Forelimb muscle (tissue), 1 donor: Measurements from ENCODE around the gene PRCD. TPM values are rescaled to one million over a fixed set of nuclear protein-coding genes. Genes with fewer than 3 reads are reported as not detected.
"Not testable (repeated sequence)": the region's sequence is repeated elsewhere in the genome, so short reads cannot be mapped to it uniquely, and the experiment has no call there.

Source experiments
- DNase-seq: peaks from one replicate; pipeline ENCODE4 v3.0.0-alpha.2; 2013; ENCODE audit warnings: low read depth
- polyA plus RNA-seq: library from polyadenylated mRNA; unstranded; fragments of 120-200 nt; gene quantifications from one replicate; pipeline ENCODE4 v1.2.1, GENCODE V29; 2013; ENCODE audit not compliant: insufficient read length

PRCD gene
- polyA plus RNA-seq, 1 donor, result 4.8 TPM

- DNase-seq, result no peak
Observed at GRCh38 chr17:76527430-76528111, 12.3 kb upstream of the PRCD start.

- DNase-seq, result no peak
Observed at GRCh38 chr17:76528156-76528527, 11.7 kb upstream of the PRCD start.

GRCh38 chr17:76528528-76529223, 11.2 kb upstream of the PRCD start:
- DNase-seq, result no peak

GRCh38 chr17:76529224-76530094, 10.4 kb upstream of the PRCD start:
- peak; percentile 73 for DNase-seq

- DNase-seq, result no peak
Observed at GRCh38 chr17:76530095-76530723, 9.6 kb upstream of the PRCD start.

GRCh38 chr17:76530811-76531485, 8.9 kb upstream of the PRCD start:
- no peak for DNase-seq

- DNase-seq, result no peak
Observed at GRCh38 chr17:76531486-76532038, 8.3 kb upstream of the PRCD start.

GRCh38 chr17:76532072-76532651, 7.7 kb upstream of the PRCD start:
- no peak for DNase-seq

GRCh38 chr17:76533640-76534359, 6.0 kb upstream of the PRCD start:
- DNase-seq, result not testable (repeated sequence)

- no peak for DNase-seq
Observed at GRCh38 chr17:76534831-76535732, 4.8 kb upstream of the PRCD start.

GRCh38 chr17:76535788-76536510, 3.9 kb upstream of the PRCD start:
- no peak for DNase-seq

- DNase-seq, result no peak
Observed at GRCh38 chr17:76536511-76537287, 3.1 kb upstream of the PRCD start.

- DNase-seq, result no peak
Observed at GRCh38 chr17:76537288-76537577, 2.6 kb upstream of the PRCD start.

GRCh38 chr17:76537578-76538280, 2.1 kb upstream of the PRCD start, which contains the start of gene CYGB:
Gene CYGB, minus strand, starts transcription at chr17:76537709. Its CDS starts 167 bp downstream, at chr17:76537542.
- DNase-seq, result no peak

GRCh38 chr17:76538281-76538931, 1.4 kb upstream of the PRCD start:
- no peak for DNase-seq

GRCh38 chr17:76538941-76539570, 788 bp upstream of the PRCD start:
- DNase-seq, result no peak
